HG02943 (cell line): ENCODE measurements around the gene FTO.

Source experiments
- ATAC-seq: cut with Tn5 transposase; IDR thresholded peaks from one replicate; pipeline ENCODE4 v1.9.1; 2021; ENCODE audit warnings: mild to moderate bottlenecking, low read depth, moderate library complexity; ENCODE audit not compliant: unreplicated experiment

The FTO gene

DNA sequence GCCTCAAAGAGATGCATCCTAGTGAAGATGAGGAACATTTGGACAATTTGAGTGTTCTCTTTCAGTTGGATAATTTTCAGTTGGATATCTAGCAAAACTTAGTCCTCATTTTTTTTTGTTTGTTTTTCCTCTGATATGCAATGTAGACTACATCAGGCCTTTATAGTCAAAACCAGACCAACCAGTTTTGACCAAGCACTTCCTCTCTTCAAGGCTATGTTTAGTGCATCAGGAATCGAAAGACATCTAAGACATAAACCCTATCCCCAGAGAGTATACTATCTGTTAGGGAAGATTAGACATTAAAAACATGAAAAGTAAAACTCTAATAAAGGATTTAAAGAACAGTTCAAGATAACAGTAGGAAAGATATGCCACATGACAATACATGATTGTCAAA lies 326.5 kb downstream of the FTO start:
- ATAC-seq, result no peak

DNA sequence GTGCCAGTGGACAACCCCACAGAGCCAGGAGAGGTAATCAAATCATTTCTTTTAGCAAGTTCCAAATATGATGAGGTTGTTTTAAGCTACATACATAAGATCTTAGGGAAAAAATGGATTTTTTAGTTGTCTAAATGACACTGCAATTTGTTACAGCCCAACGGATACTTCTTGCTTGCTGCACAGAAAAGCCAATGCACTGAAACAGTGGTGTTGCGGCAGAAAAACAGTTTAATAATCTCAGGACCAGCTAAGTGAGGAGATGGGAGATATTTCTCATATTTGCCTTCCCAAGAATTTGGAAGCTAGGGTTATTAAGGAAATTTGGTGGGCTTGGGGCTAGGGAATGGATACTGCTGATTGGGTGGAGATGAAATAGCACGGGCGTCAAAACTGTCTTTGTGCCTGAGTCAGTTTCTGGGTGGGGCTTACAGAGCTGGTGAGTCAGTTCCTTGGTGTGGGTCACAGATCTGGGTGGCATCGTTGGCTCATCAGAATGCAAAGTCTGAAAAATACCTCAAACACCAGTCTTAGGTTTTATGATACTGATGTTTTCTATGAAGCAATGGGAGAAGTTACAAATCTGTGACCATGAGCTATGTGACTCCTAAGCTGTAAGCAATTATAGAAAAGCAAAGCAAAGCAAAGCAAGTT lies 327.3 kb downstream of the FTO start:
- no peak for ATAC-seq

DNA sequence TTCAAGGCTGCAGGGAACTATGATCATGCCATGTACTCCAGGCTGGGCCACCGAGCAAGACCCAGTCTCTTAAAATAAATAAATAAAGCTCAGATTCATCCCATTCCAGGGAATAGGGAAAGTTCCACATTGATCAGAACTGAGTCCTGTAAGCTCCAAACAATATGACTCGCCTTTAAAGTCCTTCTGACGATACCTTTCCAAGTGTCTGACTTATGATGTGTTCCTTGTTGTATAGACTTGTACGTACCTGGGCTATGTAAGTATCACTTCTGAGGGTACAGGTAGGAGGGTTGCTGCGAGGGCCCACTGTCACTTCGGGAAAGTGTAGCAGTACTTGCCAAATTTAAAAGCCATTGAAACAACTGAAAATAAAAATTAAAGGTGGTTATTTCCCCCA lies 329.8 kb downstream of the FTO start:
- no peak for ATAC-seq

DNA sequence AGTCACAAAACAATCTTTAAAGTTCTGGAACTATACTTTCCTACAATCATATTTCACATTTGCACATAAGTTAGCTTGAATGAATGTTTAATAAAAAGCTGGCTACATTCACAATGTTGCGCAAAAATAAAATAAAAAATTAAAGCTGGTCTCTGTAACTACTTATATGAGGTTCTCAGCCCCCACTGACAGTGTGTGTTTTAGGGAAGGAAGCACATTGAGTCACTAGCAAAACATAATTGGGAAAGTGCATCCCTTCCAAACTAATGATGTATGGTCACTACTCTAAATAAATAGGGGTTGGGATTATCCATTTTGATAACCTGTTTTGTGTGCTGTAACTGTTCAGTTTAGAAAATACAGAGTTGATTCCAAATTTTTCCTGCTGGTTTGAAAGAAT lies 330.7 kb downstream of the FTO start:
- no peak for ATAC-seq

DNA sequence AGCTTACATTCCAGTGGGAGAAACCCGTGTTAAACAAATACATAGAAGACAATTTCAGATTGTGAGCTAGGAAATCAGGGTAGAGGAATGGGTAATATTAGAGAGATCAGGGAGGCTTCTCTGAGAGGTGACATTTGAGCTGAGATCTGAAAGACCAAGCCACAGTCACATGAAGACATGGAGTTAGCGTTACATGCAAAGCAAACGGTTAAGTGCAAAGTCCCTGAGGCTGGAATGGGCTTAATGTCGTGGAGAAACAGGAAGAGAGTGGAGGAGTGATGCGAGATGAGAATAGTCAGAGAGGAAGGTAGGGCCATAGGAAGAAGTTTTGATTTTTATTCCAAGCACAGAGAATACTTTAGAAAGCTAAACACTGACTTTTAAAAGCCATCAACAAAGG lies 336.5 kb downstream of the FTO start:
- ATAC-seq, result no peak

DNA sequence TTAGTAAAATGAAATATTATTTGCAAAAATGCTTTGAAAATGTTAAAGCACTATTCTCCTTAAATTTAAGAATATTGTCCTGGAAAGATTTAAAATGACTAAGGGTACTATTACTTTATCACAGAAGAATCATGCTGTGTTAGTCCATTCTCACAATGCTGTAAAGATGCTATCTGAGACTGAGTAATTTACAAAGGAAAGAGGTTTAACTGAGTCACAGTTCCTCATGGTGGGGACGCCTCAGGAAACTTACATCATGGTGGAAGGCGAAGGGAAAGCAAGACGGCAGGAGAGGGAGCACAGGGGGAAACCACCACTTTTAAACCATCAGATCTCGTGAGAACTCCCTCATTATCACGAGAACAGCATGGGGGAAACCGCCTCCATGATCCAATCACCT lies 337.0 kb downstream of the FTO start:
- no peak for ATAC-seq

DNA sequence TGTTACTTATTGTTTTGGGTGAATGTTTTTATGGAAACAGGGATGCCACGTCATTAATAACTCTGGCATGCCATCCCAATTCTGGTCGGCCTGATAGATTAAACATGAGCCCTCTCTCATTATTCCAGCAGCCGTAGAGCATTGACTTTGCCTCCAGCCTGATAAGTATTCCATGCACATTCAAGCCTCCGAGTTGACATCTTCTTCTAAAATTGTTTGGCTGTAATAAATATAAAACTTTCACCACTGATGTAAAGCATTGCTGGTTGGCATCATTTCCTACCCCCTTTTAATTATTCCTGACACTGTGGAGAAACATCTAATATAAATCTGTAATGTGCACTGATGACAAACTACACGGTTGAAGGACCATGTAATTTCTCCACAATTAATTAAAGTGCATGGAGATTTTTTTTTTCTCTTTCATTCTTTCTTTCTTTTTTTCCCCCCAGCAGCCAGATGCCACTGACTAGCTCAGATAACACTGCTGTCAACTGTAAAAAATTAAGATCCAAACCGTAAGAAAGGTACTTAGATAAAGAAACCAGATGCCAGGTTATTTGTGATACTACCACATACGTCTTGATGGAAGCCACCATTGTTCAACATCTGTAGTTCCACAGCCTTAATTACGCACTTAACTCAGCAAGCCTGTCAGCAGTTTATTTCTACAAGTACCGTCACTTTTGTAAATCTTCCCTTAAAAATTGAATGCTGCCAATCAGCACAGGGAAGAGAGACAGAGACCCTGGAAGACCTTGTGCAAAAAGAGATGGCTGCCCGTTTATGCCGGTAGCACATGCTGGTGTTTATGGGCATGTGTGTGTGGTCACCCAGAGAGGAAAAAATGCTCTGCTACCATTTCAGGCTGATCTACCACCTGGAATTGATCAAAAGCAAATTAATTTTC lies 344.9 kb downstream of the FTO start:
- no peak for ATAC-seq

DNA sequence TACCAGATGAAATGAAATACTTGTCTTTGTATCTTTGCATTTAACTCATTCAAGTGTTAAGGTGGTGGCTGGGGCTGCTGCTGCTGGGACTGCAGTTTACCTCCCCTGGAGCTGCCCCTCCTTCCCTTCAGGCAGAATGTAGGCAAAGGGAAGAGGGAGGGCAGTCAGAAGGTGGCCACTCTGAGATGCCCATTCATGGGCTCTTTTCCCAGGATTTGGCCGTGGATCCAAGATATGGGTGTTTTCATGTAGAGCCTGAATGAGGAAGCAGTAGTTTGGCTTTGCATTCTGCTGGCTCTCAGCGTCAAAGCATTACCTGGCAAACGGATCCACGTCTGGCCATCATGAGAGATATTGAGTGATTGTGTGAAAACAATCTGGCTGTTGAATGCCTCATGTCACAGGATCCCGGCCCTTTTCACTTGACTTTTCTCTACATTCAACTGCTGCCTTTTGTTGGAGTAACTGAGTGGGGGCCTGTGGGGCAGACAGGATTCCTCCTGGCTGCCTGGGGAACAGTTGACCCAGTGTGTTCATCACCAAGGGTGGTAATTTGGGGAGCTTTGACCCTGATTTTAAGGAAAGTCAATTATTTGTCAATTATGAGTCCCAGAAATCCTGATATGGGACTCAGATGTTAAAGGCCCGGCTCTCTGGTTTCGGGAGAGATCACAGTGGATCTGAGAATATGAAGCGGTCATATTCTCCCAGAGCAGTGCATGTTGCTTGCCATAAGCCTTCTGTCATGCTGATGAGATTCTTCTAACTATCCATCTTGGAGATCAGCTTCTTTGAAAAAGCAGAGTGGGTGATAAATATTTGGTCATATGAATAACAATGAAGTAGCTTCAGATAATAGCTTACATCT lies 345.9 kb downstream of the FTO start:
- ATAC-seq, result no peak

DNA sequence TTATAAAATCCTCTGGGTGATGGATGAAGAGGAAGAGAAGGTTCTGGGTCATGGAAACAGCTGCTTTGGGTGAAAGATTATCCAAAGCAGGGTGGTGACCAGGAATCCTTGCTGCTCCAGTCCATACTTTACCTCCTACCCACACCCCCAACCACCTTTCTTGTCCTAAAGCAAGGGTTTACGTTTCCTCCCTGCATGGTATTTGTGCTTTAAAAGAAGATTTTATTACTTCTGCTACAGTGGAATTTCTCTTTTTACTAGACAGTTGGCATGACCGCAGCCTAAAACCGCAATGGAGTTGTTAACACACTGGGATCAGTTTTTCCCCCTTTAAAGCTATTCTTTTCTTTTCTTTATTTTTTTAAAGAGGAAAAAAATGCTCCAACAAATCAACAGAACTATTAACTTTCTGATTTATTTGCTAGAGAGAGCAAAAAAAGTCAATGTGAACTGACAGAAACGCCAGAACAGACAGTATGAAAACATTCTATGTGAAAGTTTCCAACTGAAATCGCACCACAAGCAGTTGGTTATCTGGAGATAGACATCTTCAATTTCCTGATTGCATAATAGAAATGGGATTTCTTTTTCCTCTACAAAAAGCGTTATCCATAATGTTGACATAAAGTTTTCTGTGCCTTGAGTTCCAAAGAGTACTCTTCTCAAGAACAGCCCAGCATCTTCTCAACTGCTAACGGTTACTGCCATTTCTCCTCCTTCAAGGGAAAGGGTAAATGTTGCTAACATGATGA lies 346.7 kb downstream of the FTO start:
- no peak for ATAC-seq

DNA sequence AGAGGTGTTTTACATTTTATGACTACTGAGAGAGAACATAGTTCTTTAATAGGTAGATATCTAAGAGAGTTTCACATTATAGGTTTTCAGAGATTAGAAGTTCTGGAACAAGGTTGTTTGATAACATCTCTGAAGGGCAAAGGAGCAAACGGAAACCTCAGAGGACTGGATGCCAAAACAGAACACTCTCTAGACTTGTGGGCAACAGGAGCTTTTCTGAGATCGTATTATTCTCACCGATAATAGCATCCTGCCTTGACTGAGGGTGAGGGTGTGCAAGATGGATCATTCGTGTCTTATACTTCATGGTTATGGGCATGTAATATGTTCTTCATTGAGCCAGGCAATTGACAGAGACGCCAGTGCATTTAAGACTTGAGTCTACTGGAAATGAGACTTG lies 347.9 kb downstream of the FTO start:
- ATAC-seq, result no peak

DNA sequence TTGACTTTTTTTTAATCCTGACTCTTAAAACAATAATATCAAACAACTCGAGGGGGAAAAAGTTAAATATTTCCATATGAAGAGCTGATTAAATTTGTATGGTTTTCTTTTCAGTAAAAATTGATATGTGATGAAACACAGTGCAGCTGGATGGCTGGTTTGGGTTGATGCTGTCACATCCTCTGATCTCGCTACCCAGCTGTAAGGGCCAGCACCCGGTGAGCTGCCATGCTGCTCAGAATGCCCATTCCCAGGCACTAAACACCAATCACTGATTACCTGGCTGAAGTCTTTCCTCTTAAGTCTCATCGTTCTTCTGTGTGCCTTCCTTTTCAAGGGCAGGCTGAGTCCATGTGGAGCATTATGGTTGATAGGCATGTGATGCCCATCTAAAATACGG lies 348.3 kb downstream of the FTO start:
- ATAC-seq, result no peak

DNA sequence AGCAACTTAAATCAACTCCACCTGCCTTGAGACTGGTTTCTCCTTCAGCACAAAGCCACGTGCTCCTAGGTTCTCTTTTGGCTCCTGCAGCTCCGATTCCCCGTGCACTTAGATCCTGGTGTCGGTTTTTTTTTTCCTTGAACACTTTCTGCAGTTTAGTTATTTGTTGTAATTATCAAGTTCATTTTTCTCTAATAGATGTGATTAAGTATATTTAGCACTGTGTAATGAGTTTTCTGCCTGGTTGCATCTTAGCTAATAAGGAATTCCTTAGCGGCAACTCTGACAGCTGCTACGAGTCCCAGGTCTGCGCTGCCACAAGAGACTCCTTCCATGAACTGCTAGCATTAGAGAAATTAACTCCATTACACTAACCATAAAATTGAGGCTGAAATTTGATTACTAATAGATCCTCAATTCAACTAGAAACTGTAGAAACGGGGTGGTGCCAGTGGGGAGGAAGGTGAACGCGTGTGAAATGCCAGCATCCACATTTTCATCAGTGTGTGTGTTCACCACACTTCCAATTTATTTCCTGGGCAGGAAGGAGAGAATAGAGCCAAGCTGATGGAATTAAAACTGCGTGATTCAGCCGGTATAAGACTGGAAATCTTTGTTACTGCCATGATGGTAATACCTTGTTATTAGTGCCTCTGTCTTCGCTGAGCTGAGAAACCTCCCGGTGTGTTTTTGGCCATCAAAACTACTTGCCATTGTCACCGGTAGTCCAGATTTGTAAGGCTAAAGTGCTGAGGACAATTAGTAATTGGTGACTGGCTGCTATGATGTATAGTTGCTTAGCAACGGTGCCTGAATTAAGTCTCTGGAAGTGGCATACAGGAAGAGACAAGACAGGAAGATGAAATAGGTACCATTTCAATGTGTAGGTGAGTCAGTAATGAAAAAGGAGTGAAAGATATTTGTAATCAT lies 350.2 kb downstream of the FTO start:
- no peak for ATAC-seq

DNA sequence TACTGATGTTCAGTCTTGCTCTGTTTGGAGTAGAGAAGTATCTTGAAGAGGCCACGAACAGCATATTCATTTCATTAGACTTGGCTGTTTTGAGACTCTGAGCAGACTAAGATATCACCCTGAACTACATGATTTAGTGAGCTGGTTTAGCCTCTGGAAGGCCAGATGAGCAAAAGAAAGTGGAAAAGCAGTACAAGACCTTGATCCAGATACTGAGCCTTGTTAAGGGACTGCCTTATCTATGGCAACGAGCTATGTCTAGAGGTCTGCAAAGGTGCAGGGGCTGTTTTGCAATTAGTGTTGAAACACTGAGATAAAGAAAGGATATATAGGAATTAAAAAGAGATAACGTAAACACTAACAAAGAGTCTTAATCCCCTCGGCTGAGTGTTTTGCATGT lies 351.2 kb downstream of the FTO start:
- ATAC-seq, result no peak

DNA sequence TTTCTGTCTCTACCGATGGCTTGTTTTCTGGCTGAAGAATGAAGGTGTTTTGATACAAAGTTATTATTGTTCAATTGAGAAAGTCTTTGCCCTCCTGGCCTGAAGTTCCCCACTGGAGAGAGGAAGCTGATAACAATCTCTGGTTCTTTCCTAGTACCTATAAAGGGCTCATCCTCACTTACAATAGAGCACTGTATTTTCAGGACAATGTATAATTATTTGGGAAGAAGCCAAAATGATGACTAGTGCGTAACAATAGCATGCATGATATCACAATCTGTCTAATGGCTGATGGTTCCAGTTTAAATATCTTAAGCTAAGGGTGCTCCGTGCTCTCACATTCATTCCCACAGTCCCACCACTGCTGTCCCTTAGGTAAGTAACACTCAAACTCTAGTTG lies 351.9 kb downstream of the FTO start:
- no peak for ATAC-seq

DNA sequence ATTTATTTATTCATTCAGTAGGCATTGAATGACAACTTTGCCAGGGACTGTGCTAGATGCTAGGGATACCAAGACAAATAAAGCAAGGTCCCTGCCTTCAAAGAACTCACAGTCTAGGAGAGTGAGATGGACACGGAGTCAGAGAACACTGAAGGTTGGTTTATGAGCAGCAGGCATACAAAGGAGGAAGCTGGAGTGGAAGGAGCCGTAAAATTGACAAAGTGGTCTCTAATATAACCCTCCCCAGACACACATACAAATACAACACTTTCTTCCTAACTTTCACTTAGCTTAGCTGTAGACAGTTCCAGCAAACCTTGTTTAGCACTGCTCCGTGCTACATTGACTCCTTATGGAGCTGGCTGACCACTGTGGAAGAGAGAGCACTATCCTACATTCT lies 353.0 kb downstream of the FTO start:
- ATAC-seq, result no peak

DNA sequence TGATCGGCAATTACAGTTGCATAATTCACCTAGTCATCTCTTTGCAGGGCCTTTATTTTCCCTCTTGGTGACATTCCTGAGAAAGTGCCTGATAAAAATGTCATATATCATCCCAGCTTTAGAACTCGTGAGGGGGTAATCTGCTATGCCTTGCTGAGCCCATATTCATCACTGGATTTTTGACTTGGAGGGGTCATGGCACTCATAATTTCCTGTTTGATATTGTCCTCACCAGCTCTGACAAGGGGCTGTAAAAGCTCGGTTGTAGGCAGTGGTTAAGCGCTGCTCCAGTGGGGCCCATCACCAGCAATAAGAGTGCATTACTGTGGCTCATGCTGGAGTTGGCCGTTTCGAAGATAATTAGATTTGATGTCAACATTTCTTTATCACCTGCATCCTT lies 355.4 kb downstream of the FTO start:
- ATAC-seq, result no peak

DNA sequence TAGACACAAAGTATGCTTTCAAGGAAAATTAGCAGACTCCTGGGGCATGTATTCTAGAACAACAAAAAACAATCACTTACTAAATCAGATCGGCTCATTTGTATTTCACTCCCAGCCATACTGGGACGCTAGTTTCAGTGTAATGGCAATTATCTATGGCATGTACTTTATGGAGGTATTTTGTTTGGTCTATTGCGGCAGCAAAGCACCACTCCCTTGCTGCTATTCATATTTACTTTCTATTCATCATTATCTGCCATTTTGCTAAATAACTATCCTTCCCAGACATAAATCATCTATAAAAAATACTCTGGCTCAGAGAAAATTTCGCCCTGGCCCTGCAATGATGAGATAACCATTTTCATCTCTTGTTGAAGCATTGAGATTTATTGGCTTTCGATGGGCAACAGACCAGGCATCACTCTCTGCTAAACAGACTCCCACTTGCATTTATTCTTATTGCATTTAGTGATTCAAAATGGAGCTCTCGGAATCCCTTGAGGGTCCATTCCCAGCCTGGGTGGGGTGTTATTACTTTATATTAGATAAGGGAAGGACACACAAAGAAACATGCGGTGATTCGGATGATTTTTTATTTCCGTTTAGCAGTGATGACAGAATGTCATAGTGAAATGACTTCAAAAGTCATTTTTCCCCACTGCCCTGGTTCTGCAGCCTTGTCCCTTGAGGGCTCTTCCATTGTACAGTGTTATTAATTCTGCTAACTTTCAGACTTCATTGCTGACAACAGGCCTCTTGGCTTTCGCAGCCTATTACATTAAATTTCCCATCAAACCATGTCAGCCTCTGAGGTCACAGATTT lies 356.9 kb downstream of the FTO start:
- no peak for ATAC-seq

DNA sequence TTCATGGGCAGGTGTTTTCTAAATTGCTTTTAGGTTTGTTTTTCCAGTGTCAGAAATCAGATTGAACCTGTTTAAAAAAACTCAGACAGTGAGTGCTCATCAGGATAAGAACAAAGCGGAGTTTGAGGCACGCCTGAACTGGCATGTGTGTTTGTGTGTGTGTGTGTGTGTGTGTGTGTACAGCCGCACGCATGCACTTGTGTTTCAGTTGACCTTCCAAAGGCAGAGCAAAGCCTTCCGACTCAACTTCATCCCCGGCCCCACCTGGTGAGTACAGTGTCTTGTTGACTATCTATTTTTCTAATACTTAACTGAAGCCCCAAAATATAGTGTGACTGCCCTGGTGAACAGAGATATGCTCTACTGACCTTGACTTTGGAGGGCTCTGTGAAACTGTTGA lies 357.5 kb downstream of the FTO start:
- no peak for ATAC-seq
